ENCODE data around the gene CHST8.

GRCh38 chr19:33612928-33613619 is 8.7 kb upstream of the CHST8 start:
- TF ChIP-seq, protein P1, sequence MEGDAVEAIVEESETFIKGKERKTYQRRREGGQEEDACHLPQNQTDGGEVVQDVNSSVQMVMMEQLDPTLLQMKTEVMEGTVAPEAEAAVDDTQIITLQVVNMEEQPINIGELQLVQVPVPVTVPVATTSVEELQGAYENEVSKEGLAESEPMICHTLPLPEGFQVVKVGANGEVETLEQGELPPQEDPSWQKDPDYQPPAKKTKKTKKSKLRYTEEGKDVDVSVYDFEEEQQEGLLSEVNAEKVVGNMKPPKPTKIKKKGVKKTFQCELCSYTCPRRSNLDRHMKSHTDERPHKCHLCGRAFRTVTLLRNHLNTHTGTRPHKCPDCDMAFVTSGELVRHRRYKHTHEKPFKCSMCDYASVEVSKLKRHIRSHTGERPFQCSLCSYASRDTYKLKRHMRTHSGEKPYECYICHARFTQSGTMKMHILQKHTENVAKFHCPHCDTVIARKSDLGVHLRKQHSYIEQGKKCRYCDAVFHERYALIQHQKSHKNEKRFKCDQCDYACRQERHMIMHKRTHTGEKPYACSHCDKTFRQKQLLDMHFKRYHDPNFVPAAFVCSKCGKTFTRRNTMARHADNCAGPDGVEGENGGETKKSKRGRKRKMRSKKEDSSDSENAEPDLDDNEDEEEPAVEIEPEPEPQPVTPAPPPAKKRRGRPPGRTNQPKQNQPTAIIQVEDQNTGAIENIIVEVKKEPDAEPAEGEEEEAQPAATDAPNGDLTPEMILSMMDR (IDR thresholded peaks at IDR 0.05) = no peak
- no peak for TF ChIP-seq EP300 (IDR thresholded peaks at IDR 0.05)
- TF ChIP-seq ZC3H11A (IDR thresholded peaks at IDR 0.05) = no peak
- TF ChIP-seq, protein P2, sequence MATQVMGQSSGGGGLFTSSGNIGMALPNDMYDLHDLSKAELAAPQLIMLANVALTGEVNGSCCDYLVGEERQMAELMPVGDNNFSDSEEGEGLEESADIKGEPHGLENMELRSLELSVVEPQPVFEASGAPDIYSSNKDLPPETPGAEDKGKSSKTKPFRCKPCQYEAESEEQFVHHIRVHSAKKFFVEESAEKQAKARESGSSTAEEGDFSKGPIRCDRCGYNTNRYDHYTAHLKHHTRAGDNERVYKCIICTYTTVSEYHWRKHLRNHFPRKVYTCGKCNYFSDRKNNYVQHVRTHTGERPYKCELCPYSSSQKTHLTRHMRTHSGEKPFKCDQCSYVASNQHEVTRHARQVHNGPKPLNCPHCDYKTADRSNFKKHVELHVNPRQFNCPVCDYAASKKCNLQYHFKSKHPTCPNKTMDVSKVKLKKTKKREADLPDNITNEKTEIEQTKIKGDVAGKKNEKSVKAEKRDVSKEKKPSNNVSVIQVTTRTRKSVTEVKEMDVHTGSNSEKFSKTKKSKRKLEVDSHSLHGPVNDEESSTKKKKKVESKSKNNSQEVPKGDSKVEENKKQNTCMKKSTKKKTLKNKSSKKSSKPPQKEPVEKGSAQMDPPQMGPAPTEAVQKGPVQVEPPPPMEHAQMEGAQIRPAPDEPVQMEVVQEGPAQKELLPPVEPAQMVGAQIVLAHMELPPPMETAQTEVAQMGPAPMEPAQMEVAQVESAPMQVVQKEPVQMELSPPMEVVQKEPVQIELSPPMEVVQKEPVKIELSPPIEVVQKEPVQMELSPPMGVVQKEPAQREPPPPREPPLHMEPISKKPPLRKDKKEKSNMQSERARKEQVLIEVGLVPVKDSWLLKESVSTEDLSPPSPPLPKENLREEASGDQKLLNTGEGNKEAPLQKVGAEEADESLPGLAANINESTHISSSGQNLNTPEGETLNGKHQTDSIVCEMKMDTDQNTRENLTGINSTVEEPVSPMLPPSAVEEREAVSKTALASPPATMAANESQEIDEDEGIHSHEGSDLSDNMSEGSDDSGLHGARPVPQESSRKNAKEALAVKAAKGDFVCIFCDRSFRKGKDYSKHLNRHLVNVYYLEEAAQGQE (IDR thresholded peaks at IDR 0.05) = no peak
- no peak for TF ChIP-seq MYC (IDR thresholded peaks at IDR 0.05; ENCODE audit: borderline replicate concordance, low read length)
- no peak for TF ChIP-seq SMC3 (IDR thresholded peaks at IDR 0.05)
- TF ChIP-seq POLR2A (IDR thresholded peaks at IDR 0.05; ENCODE audit: low read length) = no peak
